ENCODE measurements around the gene C19orf25.

GRCh38 chr19:1449467-1450442 lies 29.3 kb downstream of the C19orf25 start, which contains the start of gene APC2:
- no peak for TF ChIP-seq POLR2AphosphoS5 (IDR thresholded peaks at IDR 0.05; ENCODE audit: borderline replicate concordance, low read depth, low read length)
- no peak for TF ChIP-seq EZH2 (IDR thresholded peaks at IDR 0.05)

Measured in SK-N-MC (cell line).